ENCODE results near the gene ELL. TPM values are rescaled to one million over a fixed set of nuclear protein-coding genes. Genes with fewer than 3 reads are reported as not detected.

ELL gene
- total and polyA plus RNA-seq, 2 donors (not counting 3 experiments of a cell fraction or from before 2014, with no cell fraction given) = 9.9 to 18.2 TPM

DNA sequence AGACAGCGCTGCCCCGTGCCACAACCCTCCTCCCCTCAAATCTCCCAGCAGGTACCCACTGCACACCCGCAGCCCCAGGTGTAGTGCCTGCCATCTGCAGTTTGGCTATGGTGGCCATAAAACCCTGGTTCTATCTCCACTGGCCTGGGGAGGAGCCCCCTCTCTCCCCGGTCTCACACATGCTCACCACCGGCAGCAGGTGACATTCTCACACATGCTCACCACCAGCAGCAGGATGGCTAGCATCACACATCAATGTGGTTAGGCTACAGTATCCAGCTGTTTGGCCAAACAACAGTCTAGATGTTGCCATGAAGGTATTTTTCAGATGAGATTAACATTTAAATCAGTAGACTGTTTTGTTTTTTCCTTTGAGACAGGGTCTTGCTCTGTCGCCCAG, 31.1 kb downstream of the ELL start:
- no peaks in the 10 kb centered on the region for H3K9me3 ChIP-seq (replicated peaks; ENCODE audit: control insufficient read depth, insufficient read depth, low read length)
- no peak overlapping the region for H3K9ac ChIP-seq (replicated peaks; ENCODE audit: extremely low read depth, insufficient read depth, low read length)
- FAIRE-seq (no peak), DNase-seq (ENCODE audit: low read depth, low spot score) (no peak)
- H3K27ac ChIP-seq (ENCODE audit: insufficient read depth, low read depth, low read length) = no peak overlapping the region
- ChIA-PET POLR2A (interaction anchor here (0.7 kb wide), 1 partner anchor 276 kb away, joined by 3 read pairs; no protein-coding TSS in a partner anchor), CTCF (no interaction called here)
- dilution Hi-C loops (cut with MboI; ENCODE audit: extremely low pct_ligation_motif_present, low sequenced_read_pairs) = no loop called here
- intact Hi-C loops (cut with micrococcal nuclease) = no loop called here
- no peak overlapping the region for H3K4me3 ChIP-seq (replicated peaks in 1 of 3; ENCODE audit: insufficient read depth in 1 of 3, low read depth in 1 of 3, low read length in 3 of 3)
- no peak overlapping the region for H3K4me2 ChIP-seq (ENCODE audit: insufficient read depth, low read length)
- H3K36me3 ChIP-seq (ENCODE audit: control insufficient read depth in 2 of 2, extremely low read depth in 1 of 2, insufficient read depth in 2 of 2, low read length in 2 of 2) = no peaks in the 10 kb centered on the region
- H4K20me1 ChIP-seq (replicated peaks; ENCODE audit: control insufficient read depth, extremely low read depth, insufficient read depth, low read length) = no peaks in the 10 kb centered on the region
- H3K27me3 ChIP-seq (ENCODE audit: control insufficient read depth in 2 of 2, insufficient read depth in 2 of 2, low read length in 2 of 2) = no peaks in the 10 kb centered on the region
- TF ChIP-seq JUN (IDR thresholded peaks at IDR 0.05; ENCODE audit: borderline replicate concordance, insufficient read depth, insufficient read length, low read depth) (no peak), FOS (IDR thresholded peaks at IDR 0.05; ENCODE audit: borderline replicate concordance, insufficient read depth, low read length) (no peak), POLR2A (IDR thresholded peaks at IDR 0.05; ENCODE audit: low read depth, low read length) (no peak), POLR2AphosphoS5 (IDR thresholded peaks at IDR 0.05; ENCODE audit: insufficient read depth, low read depth, low read length) (no peak), GATA2 (IDR thresholded peaks at IDR 0.05; ENCODE audit: insufficient read depth, insufficient read length, low read depth, low read length) (no peak), MYC (IDR thresholded peaks at IDR 0.05; ENCODE audit: low read depth, low read length) (no peak), EZH2 (IDR thresholded peaks at IDR 0.05; ENCODE audit: borderline replicate concordance, low read depth, low read length, severe bottlenecking) (no peak)
- TF ChIP-seq, protein P1, sequence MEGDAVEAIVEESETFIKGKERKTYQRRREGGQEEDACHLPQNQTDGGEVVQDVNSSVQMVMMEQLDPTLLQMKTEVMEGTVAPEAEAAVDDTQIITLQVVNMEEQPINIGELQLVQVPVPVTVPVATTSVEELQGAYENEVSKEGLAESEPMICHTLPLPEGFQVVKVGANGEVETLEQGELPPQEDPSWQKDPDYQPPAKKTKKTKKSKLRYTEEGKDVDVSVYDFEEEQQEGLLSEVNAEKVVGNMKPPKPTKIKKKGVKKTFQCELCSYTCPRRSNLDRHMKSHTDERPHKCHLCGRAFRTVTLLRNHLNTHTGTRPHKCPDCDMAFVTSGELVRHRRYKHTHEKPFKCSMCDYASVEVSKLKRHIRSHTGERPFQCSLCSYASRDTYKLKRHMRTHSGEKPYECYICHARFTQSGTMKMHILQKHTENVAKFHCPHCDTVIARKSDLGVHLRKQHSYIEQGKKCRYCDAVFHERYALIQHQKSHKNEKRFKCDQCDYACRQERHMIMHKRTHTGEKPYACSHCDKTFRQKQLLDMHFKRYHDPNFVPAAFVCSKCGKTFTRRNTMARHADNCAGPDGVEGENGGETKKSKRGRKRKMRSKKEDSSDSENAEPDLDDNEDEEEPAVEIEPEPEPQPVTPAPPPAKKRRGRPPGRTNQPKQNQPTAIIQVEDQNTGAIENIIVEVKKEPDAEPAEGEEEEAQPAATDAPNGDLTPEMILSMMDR (IDR thresholded peaks at IDR 0.05; ENCODE audit: extremely low read depth in 1 of 2, insufficient read depth in 1 of 2, low read depth in 1 of 2, low read length in 2 of 2) = no peak
- TF ChIP-seq, protein P2, sequence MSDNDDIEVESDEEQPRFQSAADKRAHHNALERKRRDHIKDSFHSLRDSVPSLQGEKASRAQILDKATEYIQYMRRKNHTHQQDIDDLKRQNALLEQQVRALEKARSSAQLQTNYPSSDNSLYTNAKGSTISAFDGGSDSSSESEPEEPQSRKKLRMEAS (IDR thresholded peaks at IDR 0.05; ENCODE audit: insufficient read depth, insufficient read length) = no peak
- H3K79me2 ChIP-seq (ENCODE audit: control insufficient read depth, insufficient read depth, low read length) = peaks cover 48% of the 10 kb centered on the region
- no peak overlapping the region for H2AFZ ChIP-seq (ENCODE audit: low read depth, low read length)
- peaks cover 9% of the 10 kb centered on the region for H3K4me1 ChIP-seq (ENCODE audit: control insufficient read depth, extremely low read depth, insufficient read depth, low read length)
- H3K9me1 ChIP-seq (replicated peaks; ENCODE audit: control insufficient read depth, extremely low read depth, insufficient read depth, low read length) = no peaks in the 10 kb centered on the region
- BruUV-seq (replicated peaks) = no TSS peak
